ENCODE measurements around the gene KANSL3. TPM values are rescaled to one million over a fixed set of nuclear protein-coding genes. Genes with fewer than 3 reads are reported as not detected.

Gene KANSL3
- total and polyA plus RNA-seq, 2 donors (not counting 3 experiments of a cell fraction or from before 2014, with no cell fraction given): 27.7 to 36.9 TPM

DNA sequence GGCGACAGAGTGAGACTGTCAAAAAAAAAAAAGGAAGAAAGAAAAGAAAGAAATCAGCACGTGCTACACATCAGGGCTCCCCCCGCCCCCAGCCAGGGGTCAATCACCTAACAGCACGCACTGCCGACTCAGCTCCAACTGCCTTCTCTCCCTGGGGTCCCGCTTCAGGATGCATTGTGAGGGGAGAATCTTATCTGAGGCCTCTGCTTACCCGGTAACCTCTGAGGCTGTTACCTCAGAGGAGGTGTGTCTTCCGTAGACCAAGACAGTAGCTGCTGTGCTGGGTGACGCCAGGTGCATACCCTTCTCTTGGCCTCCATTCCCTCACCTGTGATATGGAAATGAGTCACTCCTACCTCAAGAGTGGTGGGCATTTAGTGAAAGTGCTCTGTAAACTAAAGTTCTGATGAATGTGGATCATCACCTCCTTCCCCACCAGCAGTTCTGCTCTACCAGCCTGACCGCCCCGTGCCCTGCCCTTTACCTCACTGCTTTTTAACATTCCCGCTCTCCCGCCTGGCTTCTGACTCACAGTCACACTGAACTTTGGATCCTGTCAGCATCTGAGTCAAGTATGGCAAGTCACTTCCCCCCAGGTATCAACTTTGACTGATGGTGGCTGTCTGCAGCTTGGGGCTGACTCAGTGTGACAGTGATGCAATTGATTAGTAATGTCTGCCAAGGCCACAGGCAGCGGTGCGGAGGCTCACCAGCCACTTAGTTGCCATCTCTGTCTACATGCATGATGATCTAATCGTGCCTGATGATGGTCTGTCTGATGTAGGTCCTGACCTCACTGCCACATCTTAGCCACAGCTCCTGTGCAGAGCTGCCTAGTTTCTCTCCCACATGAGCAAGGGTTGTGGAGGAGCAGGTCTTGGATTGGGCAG lies 81.4 kb downstream of the KANSL3 start:
- Histone ChIP-seq H3K27ac (ENCODE audit: insufficient read depth, low read depth, low read length) (no peak overlapping the region), H4K20me1 (replicated peaks; ENCODE audit: control insufficient read depth, extremely low read depth, insufficient read depth, low read length) (no peaks in the 10 kb centered on the region), H2AFZ (ENCODE audit: low read depth, low read length) (no peak overlapping the region), H3K79me2 (ENCODE audit: control insufficient read depth, insufficient read depth, low read length) (no peaks in the 10 kb centered on the region), H3K9me3 (replicated peaks; ENCODE audit: control insufficient read depth, insufficient read depth, low read length) (no peaks in the 10 kb centered on the region), H3K27me3 (ENCODE audit: control insufficient read depth in 2 of 2, insufficient read depth in 2 of 2, low read length in 2 of 2) (no peaks in the 10 kb centered on the region), H3K4me3 (replicated peaks in 1 of 3; ENCODE audit: insufficient read depth in 1 of 3, low read depth in 1 of 3, low read length in 3 of 3) (no peak overlapping the region), H3K9ac (replicated peaks; ENCODE audit: extremely low read depth, insufficient read depth, low read length) (no peak overlapping the region), H3K4me2 (ENCODE audit: insufficient read depth, low read length) (no peak overlapping the region), H3K36me3 (ENCODE audit: control insufficient read depth in 2 of 2, extremely low read depth in 1 of 2, insufficient read depth in 2 of 2, low read length in 2 of 2) (peaks cover 0 to 4% of the 10 kb centered on the region in 2 experiments), H3K9me1 (replicated peaks; ENCODE audit: control insufficient read depth, extremely low read depth, insufficient read depth, low read length) (no peaks in the 10 kb centered on the region), H3K4me1 (ENCODE audit: control insufficient read depth, extremely low read depth, insufficient read depth, low read length) (no peaks in the 10 kb centered on the region)
- BruUV-seq (replicated peaks): no TSS peak
- peak; percentile 43 for DNase-seq (ENCODE audit: low read depth, low spot score)
- peak; percentile 73 for FAIRE-seq
- ChIA-PET POLR2A (no interaction called here), CTCF (interaction anchor here (0.7 to 11.6 kb wide), 5 partner anchors 18 to 149 kb away, joined by 3 to 130 read pairs (median 3); partner anchors contain the start of gene ARID5A)
- dilution Hi-C loops (cut with MboI; ENCODE audit: extremely low pct_ligation_motif_present, low sequenced_read_pairs) (no loop called here), intact Hi-C loops (cut with micrococcal nuclease) (no loop called here)
- TF ChIP-seq CTCF (IDR thresholded peaks at IDR 0.05; ENCODE audit: extremely low read depth in 1 of 2, insufficient read depth in 1 of 2, low read depth in 1 of 2, low read length in 2 of 2): no peak
- TF ChIP-seq POLR2AphosphoS5 (IDR thresholded peaks at IDR 0.05; ENCODE audit: insufficient read depth, low read depth, low read length): no peak
- TF ChIP-seq JUN (IDR thresholded peaks at IDR 0.05; ENCODE audit: borderline replicate concordance, insufficient read depth, insufficient read length, low read depth): peak; percentile 20
- TF ChIP-seq, protein P1, sequence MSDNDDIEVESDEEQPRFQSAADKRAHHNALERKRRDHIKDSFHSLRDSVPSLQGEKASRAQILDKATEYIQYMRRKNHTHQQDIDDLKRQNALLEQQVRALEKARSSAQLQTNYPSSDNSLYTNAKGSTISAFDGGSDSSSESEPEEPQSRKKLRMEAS (IDR thresholded peaks at IDR 0.05; ENCODE audit: insufficient read depth, insufficient read length): no peak
- no peak for TF ChIP-seq MYC (IDR thresholded peaks at IDR 0.05; ENCODE audit: low read depth, low read length)
- no peak for TF ChIP-seq GATA2 (IDR thresholded peaks at IDR 0.05; ENCODE audit: insufficient read depth, insufficient read length, low read depth, low read length)
- peak; percentile 61 for TF ChIP-seq FOS (IDR thresholded peaks at IDR 0.05; ENCODE audit: borderline replicate concordance, insufficient read depth, low read length)
- TF ChIP-seq EZH2 (IDR thresholded peaks at IDR 0.05; ENCODE audit: borderline replicate concordance, low read depth, low read length, severe bottlenecking): no peak
- no peak for TF ChIP-seq POLR2A (IDR thresholded peaks at IDR 0.05; ENCODE audit: low read depth, low read length)

All from endothelial cell of umbilical vein (primary cell).